Measurements from ENCODE around the gene DVL1. TPM values are rescaled to one million over a fixed set of nuclear protein-coding genes. Genes with fewer than 3 reads are reported as not detected.
"Not testable (repeated sequence)": the region's sequence is repeated elsewhere in the genome, so short reads cannot be mapped to it uniquely, and the experiment has no call there.

DVL1 gene
- polyA plus RNA-seq, 5 donors: 19.5 to 51.3 (median 29.9) TPM

- no peak for DNase-seq
Measured at GRCh38 chr1:1374589-1374928, 25.3 kb upstream of the DVL1 start.

DNA sequence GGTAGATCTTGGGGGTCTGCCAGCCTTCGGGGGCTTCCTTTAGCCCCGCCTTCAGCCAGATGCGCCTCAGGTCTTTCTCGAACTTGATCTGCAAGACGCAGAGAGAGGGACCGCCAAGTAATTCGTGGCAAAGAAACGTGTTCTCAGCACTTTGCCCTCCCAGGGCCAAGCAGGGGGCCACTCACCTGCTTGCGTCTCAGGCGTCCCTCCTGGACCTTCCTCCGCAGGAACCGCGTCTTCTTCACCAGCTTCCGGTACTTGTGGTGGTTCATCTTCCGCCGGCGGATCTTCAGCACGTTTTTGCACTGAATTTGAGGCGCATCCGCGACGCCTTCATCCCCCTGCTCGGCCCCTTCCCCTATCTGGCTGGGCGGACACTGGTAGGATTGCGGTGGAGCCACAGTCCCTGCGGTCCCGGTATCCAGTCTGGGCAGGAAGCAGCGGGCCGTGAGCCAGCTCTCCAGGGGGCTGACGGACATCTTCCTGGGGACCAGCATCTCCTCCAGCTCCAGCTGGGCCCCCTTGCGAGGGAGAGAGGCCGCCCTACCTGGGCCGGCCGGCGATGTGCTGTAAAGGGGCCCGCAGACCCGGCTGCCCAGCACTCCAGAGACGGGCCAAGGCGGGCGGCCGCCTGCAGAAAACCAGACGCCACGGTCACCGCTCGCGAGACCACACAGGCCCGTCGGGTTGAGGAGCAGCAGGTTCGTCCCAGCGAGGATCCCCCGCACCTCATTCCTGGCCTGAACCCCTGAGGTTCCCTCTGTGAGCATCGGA is 24.8 kb upstream of the DVL1 start:
- no peak for DNase-seq

DNA sequence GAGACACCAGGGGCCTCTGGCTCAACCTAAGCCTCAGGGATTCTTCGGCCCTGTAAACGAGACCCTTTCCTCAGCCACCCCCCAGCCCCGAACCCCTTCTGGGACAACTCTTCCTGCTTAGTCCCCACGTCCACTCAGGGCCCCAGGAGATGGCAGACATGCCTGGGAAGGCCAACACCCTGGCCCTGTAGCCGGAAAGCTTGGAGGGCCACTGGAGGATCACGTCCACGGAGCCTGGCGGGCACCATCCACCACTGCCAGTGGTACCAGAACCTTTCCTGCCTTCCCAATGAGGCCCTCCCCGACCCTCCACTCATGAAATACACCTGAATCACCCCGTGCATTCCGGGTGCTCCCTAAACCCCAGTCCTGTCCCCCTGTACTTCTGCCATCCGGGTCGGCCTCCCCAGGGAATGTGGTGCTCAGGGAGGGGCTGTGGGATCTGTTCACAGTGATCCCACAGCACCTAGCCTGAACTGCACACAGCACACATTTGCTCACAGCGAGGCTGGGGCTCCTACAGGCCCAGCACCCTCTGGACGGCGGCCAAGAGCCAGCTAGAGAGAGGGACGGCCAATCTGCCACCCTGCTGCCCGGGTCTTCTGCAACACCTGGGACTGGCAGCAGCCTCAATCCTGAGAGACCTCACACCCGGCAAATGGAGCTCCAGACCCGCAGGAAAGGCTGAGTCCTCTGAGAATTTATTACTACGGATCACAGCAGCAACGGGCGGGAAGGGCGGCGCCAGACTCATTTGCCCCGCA is 24.0 kb upstream of the DVL1 start:
- DNase-seq: no peak

GRCh38 chr1:1371746-1372711 is 22.8 kb upstream of the DVL1 start:
- no peak for DNase-seq

GRCh38 chr1:1371364-1371745 is 22.1 kb upstream of the DVL1 start:
- no peak for DNase-seq

GRCh38 chr1:1370771-1371300 is 21.6 kb upstream of the DVL1 start:
- DNase-seq: no peak

DNA sequence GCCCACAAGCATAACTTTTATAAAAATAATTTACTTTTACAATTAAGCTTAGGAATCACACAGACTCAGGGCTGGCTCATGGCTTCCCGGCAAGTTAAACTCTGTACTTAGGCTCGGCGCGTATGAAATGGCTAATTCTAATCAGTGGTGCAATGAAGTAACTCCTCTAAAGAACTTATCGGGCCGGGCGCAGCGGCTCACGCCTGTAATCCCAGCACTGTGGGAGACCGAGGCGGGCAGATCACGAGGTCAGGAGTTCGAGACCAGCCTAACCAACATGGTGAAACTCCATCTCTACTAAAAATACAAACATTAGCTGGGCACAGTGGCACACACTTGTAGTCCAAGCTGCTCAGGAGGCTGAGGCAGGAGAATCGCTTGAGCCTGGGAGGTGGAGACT is 20.9 kb upstream of the DVL1 start:
- not testable (repeated sequence) for DNase-seq

GRCh38 chr1:1367315-1367714 is 18.1 kb upstream of the DVL1 start:
- DNase-seq: no peak

GRCh38 chr1:1366699-1367066 is 17.5 kb upstream of the DVL1 start:
- DNase-seq: no peak

GRCh38 chr1:1365875-1366698 is 16.9 kb upstream of the DVL1 start:
- DNase-seq: no peak

DNA sequence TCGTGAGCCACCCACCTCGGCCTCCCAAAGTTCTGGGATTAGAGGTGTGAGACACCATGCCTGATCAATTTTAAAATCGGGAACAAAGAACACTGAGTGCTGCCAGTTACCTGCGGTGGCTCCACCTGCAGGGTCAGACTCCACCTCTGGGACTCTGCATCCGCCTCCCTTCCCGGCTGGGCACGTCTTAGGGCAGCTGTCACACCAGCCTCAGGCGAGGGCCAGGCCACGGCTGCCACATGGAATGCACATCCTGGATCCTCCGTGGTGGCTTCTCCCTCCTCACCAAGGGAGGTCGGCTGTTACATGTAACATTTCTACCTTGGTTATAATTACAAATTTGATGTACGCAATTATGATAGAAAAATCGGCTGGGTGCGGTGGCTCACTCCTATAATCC is 15.0 kb upstream of the DVL1 start:
- no peak for DNase-seq

DNA sequence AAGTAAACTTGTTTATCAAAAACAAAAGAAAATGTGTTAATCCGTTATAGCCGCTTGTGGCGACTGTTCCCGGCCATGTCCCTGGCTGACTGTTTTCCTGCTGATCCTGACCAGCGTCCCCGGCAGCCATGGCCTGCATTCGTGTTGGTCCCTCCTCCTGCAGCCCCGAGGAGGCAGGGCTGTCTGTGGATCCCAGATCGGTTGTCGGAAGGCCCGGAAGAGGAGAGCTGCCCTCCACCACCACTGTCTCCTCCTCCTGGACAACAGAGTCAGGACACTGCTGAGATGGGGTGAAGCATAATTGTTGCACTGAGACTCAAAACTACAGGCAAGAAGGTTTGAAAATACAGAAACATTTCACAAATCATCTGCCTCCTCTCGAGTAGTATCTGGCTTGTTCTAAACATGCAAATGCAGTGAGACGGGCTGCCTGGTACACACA is 12.8 kb upstream of the DVL1 start:
- no peak for DNase-seq

DNA sequence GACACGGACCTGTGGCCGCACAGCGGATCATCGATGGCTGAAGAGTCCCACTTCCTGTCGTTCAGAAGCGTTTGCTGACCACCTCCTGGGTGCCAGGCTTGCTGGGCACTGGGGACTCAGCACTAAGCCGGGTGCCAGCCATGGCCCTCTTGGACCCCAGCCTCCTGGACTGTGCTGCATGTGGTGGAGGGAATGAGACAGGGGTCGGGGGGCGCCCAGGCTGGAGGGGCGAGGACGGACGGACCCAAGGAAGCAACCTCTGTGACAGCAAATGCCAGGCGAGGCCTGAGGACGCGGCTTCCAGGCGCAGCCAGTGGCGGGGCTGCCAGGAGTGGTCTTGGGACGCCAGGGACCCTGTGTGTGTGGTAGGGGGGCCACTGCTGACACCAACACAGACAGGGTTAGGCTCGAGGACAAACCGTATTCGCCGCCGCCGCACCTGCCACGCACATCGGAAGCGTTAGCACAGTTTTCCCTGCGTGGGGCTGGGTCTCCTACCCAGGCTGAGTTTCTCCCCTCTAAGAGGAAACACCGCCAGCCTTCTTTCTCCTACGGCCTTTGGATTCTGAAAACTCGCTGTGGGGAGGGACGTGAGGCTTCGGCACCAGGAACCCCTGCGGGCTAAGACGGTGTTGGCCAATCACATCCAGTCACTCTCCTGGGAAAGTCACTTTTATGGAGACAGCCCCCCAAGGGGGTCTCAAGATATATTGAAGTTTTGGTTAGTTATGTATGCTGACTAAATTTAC is 12.2 kb upstream of the DVL1 start:
- DNase-seq: no peak

GRCh38 chr1:1360506-1361169 is 11.4 kb upstream of the DVL1 start:
- no peak for DNase-seq

GRCh38 chr1:1359664-1360468 is 10.6 kb upstream of the DVL1 start:
- DNase-seq: no peak

DNA sequence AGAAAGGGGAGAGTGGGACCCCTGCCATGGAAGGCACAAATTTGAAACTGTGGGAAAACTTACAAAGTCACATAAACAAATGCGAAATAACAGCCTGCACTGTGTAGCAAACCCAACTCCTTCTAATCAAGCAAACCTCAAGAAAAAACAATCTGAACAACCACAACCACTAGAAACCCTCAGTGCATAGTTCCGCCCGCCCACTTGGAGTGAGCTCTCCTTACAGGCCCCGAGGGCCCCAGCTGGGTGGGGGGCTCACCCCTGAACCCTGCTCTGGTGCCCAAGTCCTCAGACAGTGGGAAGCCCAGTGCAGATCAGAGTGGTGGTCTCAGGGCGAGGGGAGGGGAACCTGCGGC is 10.1 kb upstream of the DVL1 start:
- no peak for DNase-seq

- DNase-seq: peak; percentile 89
Measured at GRCh38 chr1:1358433-1359271, 9.4 kb upstream of the DVL1 start, which contains the start of gene MXRA8. Gene MXRA8, minus strand, starts transcription at chr1:1358555. Its CDS starts 51 bp downstream, at chr1:1358504.
